A673 (cell line): ENCODE measurements around the gene ARHGAP22. TPM values are rescaled to one million over a fixed set of nuclear protein-coding genes. Genes with fewer than 3 reads are reported as not detected.

Experiments
- BruUV-seq: library from RNA; stranded (reverse); fragments of 400-500 nt; replicated peaks from 2 replicates; lab custom pipeline; 2021; lab: Mats Ljungman, UMichigan
- CTCF ChIA-PET: fragments of 300-600 bp; sonication (Branson Sonifier 250); formaldehyde crosslinking; loops from one replicate; lab custom pipeline; 2022; ENCODE audit warnings: antibody characterized with exemption; lab: Charles Lee
- POLR2A ChIA-PET: fragments of 300-600 bp; sonication (Branson Sonifier 250); formaldehyde crosslinking; loops from one replicate; lab custom pipeline; 2022; ENCODE audit warnings: antibody characterized with exemption; ENCODE audit not compliant: low non-redundant PET; lab: Charles Lee
- DNase-seq: peaks from one replicate; pipeline ENCODE4 v3.0.0-alpha.2; 2015; ENCODE audit warnings: low spot score
- H3K27ac ChIP-seq: fragments of 200-600 bp; sonication (generic); 2 replicates; pipeline ENCODE4 v1.5.1; 2016; ENCODE audit warnings: mixed run types, low read depth, mild to moderate bottlenecking, mixed read lengths, antibody characterized with exemption, low read length; ENCODE audit not compliant: poor library complexity, severe bottlenecking
- H3K27me3 ChIP-seq: fragments of 200-600 bp; sonication (generic); replicated peaks from 2 replicates; pipeline ENCODE4 v1.6.1; 2017; ENCODE audit warnings: mixed run types, low read depth, mild to moderate bottlenecking, mixed read lengths, antibody characterized with exemption, low read length; ENCODE audit not compliant: insufficient read depth, poor library complexity
- H3K36me3 ChIP-seq: fragments of 200-600 bp; sonication (generic); 2 replicates; pipeline ENCODE4 v1.6.1; 2016; ENCODE audit warnings: mixed run types, mild to moderate bottlenecking, mixed read lengths, antibody characterized with exemption, low read length; ENCODE audit not compliant: insufficient read depth, poor library complexity, severe bottlenecking
- H3K4me1 ChIP-seq: fragments of 200-600 bp; sonication (generic); 2 replicates; pipeline ENCODE4 v1.6.1; 2017; ENCODE audit warnings: mixed run types, mild to moderate bottlenecking, mixed read lengths, antibody characterized with exemption, low read length; ENCODE audit not compliant: insufficient read depth, poor library complexity, severe bottlenecking
- H3K4me3 ChIP-seq: fragments of 200-600 bp; sonication (generic); 2 replicates; pipeline ENCODE4 v1.5.1; 2016; ENCODE audit warnings: low read depth, mixed run types, mild to moderate bottlenecking, mixed read lengths, low read length; ENCODE audit not compliant: poor library complexity, severe bottlenecking
- H3K9me3 ChIP-seq: fragments of 200-600 bp; sonication (generic); 2 replicates; pipeline ENCODE4 v1.6.1; 2016; ENCODE audit warnings: mixed run types, low read depth, mild to moderate bottlenecking, mixed read lengths, antibody characterized with exemption, low read length; ENCODE audit not compliant: poor library complexity, severe bottlenecking
- CTCF ChIP-seq: fragments of 300-800, 200-600 bp; sonication (generic); conservative IDR thresholded peaks from 2 replicates; pipeline ENCODE4 v1.5.1; 2017; ENCODE audit warnings: low read depth, mild to moderate bottlenecking, antibody characterized with exemption, low read length, moderate library complexity, mixed read lengths
- EZH2 ChIP-seq: fragments of 200-600 bp; sonication (generic); IDR thresholded peaks from 2 replicates; pipeline ENCODE4 v1.6.1; 2017; ENCODE audit warnings: borderline replicate concordance, low read depth, mild to moderate bottlenecking, mixed read lengths, antibody characterized with exemption, low read length; ENCODE audit not compliant: poor library complexity, severe bottlenecking
- intact Hi-C: fragments of 100-400 bp; cut with micrococcal nuclease; formaldehyde crosslinking; loops from one replicate; pipeline ENCODE4 v1.10.0; 2022; ENCODE audit not compliant: unreplicated experiment
- total RNA-seq: library from RNA; stranded (reverse); gene quantifications from 2 replicates; pipeline ENCODE4 v1.2.3, GENCODE V29; 2021

Gene ARHGAP22
- total RNA-seq, 1 experiment from 2014 or later = 0.47 TPM

DNA sequence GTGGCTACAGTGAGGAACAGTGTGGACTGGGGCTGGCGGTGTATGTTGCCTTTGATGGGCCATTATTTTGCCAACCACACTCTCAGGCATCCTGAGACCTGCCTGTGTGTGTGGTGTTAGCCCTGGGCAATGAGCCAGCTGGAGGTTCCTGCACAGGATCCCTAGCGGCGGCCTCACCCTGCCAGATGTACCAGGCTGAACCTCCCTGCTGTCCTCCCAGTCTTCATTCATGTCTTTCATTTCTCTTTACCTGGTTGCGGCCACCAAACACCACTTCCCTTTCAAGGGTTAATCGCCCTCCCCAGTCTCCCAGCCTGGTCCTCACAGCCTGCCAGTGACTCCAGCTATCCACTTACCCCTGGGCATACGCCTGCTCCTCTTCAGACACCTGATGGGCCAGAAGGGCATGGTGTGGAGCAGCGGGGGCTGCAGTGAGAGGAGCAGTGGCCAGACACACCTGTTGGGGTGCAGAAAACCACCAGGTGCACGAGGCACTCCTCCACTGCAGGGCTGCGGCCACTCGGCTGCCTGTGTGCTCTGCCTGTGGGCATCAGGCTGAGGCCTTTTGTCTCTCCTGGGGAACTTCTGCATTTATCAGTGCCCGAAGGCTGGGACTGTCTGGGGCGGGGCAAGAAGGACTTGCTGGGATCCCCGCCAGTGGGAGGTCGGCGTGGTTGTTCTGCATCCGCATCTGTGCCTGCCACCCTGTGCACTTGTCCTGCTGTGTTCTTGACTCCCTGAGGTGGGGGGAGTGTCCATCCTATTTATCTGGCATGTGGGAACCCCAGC, 111.6 kb downstream of the ARHGAP22 start:
- no peak for TF ChIP-seq CTCF
- TF ChIP-seq EZH2 = no peak
- Histone ChIP-seq H3K27ac (no peak overlapping the region), H3K4me3 (no peak overlapping the region), H3K36me3 (no peaks in the 10 kb centered on the region), H3K9me3 (no peaks in the 10 kb centered on the region), H3K4me1 (no peaks in the 10 kb centered on the region), H3K27me3 (no peaks in the 10 kb centered on the region)
- POLR2A ChIA-PET = no interaction called here
- intact Hi-C loops = no loop called here
- BruUV-seq = no TSS peak
- DNase-seq = no peak
- CTCF ChIA-PET = interaction anchor here (1.1 kb wide), 1 partner anchor 49 kb away, joined by 4 read pairs; no protein-coding TSS in a partner anchor

- H3K27ac ChIP-seq = no peak overlapping the region
- BruUV-seq = no TSS peak
- no peaks in the 10 kb centered on the region for H3K4me1 ChIP-seq
- no peaks in the 10 kb centered on the region for H3K36me3 ChIP-seq
- H3K27me3 ChIP-seq = no peaks in the 10 kb centered on the region
- no peaks in the 10 kb centered on the region for H3K9me3 ChIP-seq
- CTCF ChIA-PET = no interaction called here
- TF ChIP-seq EZH2 (no peak), CTCF (no peak)
- H3K4me3 ChIP-seq = no peak overlapping the region
- intact Hi-C loops = no loop called here
- no peak for DNase-seq
- POLR2A ChIA-PET = no interaction called here
These were observed 112.7 kb downstream of the ARHGAP22 start for GRCh38 chr10:48492201-48492600.

GRCh38 chr10:48491392-48492139, 113.3 kb downstream of the ARHGAP22 start:
- TF ChIP-seq EZH2 (no peak), CTCF (no peak)
- CTCF ChIA-PET = no interaction called here
- Histone ChIP-seq H3K36me3 (no peaks in the 10 kb centered on the region), H3K27ac (no peak overlapping the region), H3K27me3 (no peaks in the 10 kb centered on the region), H3K4me1 (no peaks in the 10 kb centered on the region), H3K9me3 (no peaks in the 10 kb centered on the region), H3K4me3 (no peak overlapping the region)
- no peak for DNase-seq
- intact Hi-C loops = no loop called here
- no TSS peak for BruUV-seq
- POLR2A ChIA-PET = no interaction called here
